ENCODE measurements around the gene GPR176.

Gene GPR176

DNA sequence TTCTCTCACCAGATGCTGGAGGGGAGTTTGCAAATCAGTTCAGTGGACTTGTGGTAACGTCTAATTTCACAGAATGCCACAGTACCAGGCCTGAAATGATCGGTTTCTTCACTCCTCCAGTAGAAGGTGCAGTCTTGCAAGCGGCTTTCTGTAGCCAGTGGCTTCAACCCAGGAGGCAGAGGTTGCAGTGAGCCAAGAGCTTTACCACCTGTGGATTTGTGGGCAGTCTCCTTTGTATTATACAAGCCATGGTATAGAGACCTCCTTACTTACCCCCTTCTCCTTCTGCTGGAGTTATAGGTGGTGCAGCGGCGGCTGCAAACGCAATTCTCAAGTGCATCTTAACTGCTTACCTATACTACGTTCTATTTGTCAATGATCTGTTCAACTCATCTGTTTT lies 31.5 kb upstream of the GPR176 start:
- Histone ChIP-seq H3K4me1 (no peaks in the 10 kb centered on the region), H3K4me3 (no peak overlapping the region), H4K20me1 (no peaks in the 10 kb centered on the region), H3K9me3 (no peaks in the 10 kb centered on the region), H3K27ac (no peak overlapping the region), H3K9ac (no peak overlapping the region), H3K4me2 (no peak overlapping the region), H3K36me3 (peaks cover 78% of the 10 kb centered on the region), H3K27me3 (no peaks in the 10 kb centered on the region)
- TF ChIP-seq Cebpa-rat (IDR thresholded peaks at IDR 0.05) = no peak

DNA sequence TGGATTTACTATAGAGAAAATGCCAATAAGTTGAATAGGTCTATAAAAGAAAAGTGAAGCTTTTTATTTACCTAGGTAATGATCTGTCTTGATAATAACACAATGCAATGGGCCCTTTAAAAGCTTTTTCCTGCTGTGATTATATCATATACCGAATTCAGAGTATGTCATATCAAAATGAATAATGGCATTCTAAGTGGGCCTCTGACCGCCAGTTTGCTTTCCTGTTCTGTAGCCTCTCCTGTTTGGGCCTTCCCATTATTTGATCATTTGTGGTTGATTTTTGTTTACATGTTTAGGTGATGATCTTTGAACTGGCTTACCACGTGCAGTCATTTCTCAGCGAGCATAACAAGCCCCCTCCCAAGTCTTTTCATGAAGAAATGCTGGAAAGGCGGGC lies 28.8 kb upstream of the GPR176 start:
- no peak overlapping the region for H3K4me3 ChIP-seq
- H3K27ac ChIP-seq = no peak overlapping the region
- no peaks in the 10 kb centered on the region for H3K4me1 ChIP-seq
- no peak for TF ChIP-seq Cebpa-rat (IDR thresholded peaks at IDR 0.05)
- peaks cover 79% of the 10 kb centered on the region for H3K36me3 ChIP-seq
- H3K4me2 ChIP-seq = no peak overlapping the region
- H4K20me1 ChIP-seq = no peaks in the 10 kb centered on the region
- H3K9ac ChIP-seq = no peak overlapping the region
- H3K9me3 ChIP-seq = peaks cover 18% of the 10 kb centered on the region
- no peaks in the 10 kb centered on the region for H3K27me3 ChIP-seq

DNA sequence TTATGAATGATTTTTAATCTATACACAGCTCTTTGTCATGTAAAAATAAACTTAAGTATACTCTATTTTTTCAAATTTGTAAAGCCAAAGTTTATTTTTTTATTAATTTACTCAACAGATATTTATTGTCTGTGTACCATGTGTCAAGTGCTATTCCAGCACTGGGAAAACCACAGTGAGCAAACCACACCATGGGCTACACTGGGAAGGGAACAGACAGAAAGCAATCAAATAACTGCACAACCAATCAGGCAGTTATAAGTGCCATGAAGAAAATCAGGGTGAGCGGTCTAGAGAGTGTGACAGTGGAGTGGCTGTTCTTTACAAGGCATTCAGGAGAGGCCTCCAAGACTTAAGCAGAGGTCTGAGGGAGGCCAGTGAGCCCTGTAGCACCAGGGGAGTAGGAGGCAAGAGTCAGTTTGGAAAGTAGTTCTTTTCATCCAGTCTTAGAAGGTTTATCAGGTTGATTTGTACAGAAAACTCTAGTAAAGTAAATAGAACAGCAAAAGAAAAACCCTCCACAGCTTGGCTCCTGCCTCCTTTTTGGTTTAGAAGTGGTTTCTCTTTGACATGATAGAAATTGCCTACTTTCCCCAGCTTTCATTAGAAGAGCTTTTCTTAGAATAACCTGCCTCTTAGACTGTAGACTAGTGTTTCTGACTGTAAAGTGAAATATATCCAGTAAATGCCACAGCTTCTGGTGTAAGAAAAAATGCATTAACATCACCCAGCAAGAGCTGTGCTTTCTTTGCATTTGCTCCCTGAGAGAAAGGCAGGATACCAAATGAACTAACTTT lies 27.5 kb upstream of the GPR176 start:
- H3K36me3 ChIP-seq = peaks cover 80% of the 10 kb centered on the region
- H3K9me3 ChIP-seq = peaks cover 20% of the 10 kb centered on the region
- no peaks in the 10 kb centered on the region for H3K27me3 ChIP-seq
- no peak overlapping the region for H3K4me3 ChIP-seq
- no peak overlapping the region for H3K9ac ChIP-seq
- H3K4me2 ChIP-seq = no peak overlapping the region
- TF ChIP-seq Cebpa-rat (IDR thresholded peaks at IDR 0.05) = no peak
- H4K20me1 ChIP-seq = no peaks in the 10 kb centered on the region
- H3K27ac ChIP-seq = no peak overlapping the region
- H3K4me1 ChIP-seq = no peaks in the 10 kb centered on the region

DNA sequence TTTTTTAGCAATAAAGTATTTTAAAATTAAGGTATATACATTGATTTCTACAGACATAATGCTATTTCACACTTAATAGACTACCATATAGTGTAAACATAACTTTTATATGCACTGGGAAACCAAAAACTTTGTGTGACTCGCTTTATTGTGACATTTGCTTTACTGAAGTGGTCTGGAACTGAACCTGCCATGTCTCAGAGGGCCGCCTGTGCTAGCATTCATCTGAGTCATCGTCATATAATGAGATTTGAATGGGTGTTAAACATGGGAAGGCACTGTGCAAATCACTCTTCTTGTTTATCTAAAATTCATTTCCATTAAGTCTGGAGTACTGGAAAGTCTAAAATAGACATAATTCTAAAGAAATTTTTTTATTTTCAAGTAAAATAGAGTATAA lies 26.8 kb upstream of the GPR176 start:
- no peak overlapping the region for H3K27ac ChIP-seq
- H3K36me3 ChIP-seq = peaks cover 87% of the 10 kb centered on the region
- H4K20me1 ChIP-seq = no peaks in the 10 kb centered on the region
- H3K4me3 ChIP-seq = no peak overlapping the region
- no peaks in the 10 kb centered on the region for H3K4me1 ChIP-seq
- TF ChIP-seq Cebpa-rat (IDR thresholded peaks at IDR 0.05) = no peak
- no peak overlapping the region for H3K4me2 ChIP-seq
- no peaks in the 10 kb centered on the region for H3K27me3 ChIP-seq
- peaks cover 20% of the 10 kb centered on the region for H3K9me3 ChIP-seq
- no peak overlapping the region for H3K9ac ChIP-seq

DNA sequence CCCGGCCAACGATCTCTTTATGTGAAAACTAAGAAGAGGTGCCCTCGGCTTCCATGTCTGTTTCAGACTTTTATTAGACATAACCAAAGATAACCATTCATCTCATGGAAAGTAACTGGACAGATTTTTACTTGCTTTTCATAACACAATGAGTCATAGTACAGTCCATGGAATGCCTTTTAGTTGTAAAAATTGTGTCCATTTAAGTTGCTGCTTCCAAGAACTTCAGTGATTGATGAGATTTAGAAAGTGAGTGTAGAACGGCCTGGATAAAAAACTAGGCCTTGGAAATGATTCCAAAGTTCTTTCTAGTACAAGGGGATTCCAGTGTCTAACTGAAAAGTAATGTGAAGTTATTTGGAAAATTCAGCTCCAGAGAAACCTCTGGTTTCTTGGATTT lies 24.7 kb upstream of the GPR176 start:
- Histone ChIP-seq H3K4me1 (peaks cover 5% of the 10 kb centered on the region; the same call in 1 of the 2 replicates), H3K27ac (no peak overlapping the region), H3K9me3 (peaks cover 20% of the 10 kb centered on the region), H3K36me3 (peaks cover 88% of the 10 kb centered on the region), H4K20me1 (no peaks in the 10 kb centered on the region), H3K9ac (no peak overlapping the region), H3K4me2 (no peak overlapping the region), H3K4me3 (no peak overlapping the region), H3K27me3 (no peaks in the 10 kb centered on the region)
- no peak for TF ChIP-seq Cebpa-rat (IDR thresholded peaks at IDR 0.05)

DNA sequence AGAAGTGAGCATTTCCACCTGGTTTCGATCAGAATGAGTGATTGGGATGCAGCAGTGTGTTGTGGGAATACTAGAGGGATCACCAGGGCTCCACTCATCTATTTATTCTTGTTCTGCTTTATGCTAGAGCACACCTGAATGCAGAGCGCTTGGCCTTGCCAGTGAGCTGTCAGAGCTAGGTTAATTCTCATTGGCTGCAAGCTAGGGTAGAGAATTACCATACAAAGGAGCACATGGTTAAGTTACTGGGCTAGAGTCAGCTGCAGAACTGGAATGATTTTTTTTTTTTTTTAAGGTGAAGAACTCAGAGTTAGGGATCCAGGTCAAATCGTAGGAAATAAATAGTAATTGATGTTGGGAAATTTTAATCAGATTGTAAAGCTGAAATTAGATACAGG lies 22.7 kb upstream of the GPR176 start:
- no peaks in the 10 kb centered on the region for H3K27me3 ChIP-seq
- no peak overlapping the region for H3K4me2 ChIP-seq
- no peak overlapping the region for H3K9ac ChIP-seq
- H3K27ac ChIP-seq = no peak overlapping the region
- H3K9me3 ChIP-seq = peaks cover 20% of the 10 kb centered on the region
- no peak overlapping the region for H3K4me3 ChIP-seq
- TF ChIP-seq Cebpa-rat (IDR thresholded peaks at IDR 0.05) = no peak
- peaks cover 81% of the 10 kb centered on the region for H3K36me3 ChIP-seq
- H3K4me1 ChIP-seq = peaks cover 19% of the 10 kb centered on the region
- no peaks in the 10 kb centered on the region for H4K20me1 ChIP-seq

DNA sequence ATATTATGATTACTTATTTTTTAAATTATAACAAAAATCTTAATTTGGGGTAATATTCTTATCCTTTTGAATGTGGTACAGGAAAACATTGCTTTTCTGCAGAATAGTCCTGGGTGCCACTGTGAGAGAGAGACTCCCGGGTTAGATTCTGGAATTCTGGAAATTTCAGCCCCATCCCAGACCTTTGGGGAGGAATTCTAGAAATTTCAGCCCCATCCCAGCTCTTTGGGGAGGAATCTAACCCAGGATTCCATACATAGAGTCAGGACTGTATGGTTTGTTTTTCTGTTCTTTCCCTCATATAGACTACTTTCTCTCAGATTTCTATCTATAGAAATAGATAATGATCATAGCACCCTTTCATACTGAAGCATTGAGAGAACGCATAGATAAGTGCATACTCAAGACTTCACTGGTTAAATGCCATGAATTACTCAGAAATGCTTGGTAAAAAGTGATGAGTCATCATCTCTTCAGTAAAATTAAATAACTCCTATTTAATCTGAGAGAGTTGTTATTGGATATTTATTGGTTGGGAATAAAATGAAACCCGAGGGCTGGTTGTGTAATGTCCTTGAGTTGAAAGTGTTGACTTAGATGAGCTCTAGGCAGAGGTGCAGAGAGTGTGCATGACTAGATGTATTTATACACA lies 22.2 kb upstream of the GPR176 start:
- Histone ChIP-seq H3K9me3 (peaks cover 20% of the 10 kb centered on the region), H3K4me2 (no peak overlapping the region), H3K4me1 (peaks cover 19% of the 10 kb centered on the region), H3K27me3 (no peaks in the 10 kb centered on the region), H3K27ac (no peak overlapping the region), H4K20me1 (no peaks in the 10 kb centered on the region), H3K4me3 (no peak overlapping the region), H3K9ac (no peak overlapping the region), H3K36me3 (peaks cover 78% of the 10 kb centered on the region)
- TF ChIP-seq Cebpa-rat (IDR thresholded peaks at IDR 0.05) = no peak

DNA sequence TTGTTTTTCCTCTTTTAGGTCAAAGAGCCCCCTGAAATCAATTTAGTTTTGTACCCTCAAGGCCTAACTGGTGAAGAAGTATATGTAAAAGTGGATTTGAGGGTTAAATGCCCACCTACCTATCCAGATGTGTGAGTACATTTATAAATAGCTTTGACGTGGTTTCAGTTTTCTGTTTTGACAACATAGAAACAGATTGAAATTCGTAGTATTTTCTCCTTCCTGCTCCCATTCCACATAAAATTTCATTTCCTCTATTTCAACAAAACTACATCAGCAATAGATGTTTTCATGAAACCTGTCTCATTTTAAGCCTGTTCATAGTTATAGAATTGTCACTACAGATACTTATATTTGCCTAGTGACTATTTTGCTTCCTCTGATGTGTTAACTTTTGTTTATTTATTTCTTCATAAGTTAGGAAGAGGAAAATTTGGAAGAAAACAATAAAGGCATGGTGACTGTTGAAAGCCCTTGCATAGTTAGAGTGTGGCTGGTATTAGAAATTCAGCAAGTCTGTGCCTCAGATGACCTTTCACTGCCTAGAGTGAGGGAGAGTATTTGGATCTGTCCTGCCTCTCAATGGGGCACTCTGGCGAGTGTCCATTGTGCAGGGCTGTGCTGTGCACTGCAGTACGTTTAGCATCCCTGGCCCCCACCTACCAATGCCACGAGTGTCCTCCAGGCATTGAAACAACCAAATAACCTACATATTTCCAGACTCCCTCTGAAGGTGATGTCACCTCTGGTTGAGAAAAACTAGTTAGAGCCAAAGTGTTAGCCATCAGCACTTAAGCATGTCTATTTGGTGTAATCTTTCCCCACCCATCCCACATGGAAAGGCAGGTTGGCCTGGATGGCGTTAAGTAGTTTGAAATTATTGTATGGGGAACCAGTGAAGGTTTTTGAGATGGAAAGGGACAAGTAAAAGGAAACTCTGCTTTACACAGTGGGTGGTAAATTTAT lies 19.7 kb upstream of the GPR176 start:
- H3K4me3 ChIP-seq = no peak overlapping the region

DNA sequence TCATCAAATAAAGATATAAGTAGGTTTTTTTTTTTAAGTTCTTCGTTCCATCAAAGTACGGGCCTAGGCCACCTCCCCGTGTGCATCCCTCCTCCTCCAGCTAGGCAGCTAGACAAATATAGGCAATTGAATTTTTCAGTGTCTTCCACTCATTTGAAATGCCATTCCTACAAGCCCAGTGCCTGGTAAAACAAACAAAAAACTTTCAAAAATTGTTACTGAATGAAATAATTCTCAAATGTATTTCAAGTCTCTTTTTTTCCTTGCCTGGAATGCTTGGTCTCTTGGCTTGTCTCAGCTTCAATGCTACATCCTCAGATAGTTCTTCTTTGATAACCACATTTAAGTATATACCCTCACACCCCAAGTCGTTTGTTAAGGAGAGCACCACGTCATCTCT lies 17.6 kb upstream of the GPR176 start:
- no peak overlapping the region for H3K4me3 ChIP-seq
- no peak overlapping the region for H3K4me2 ChIP-seq
- no peaks in the 10 kb centered on the region for H3K9me3 ChIP-seq
- no peak overlapping the region for H3K9ac ChIP-seq
- H3K36me3 ChIP-seq = peaks cover 33% of the 10 kb centered on the region
- TF ChIP-seq Cebpa-rat (IDR thresholded peaks at IDR 0.05) = no peak
- H4K20me1 ChIP-seq = no peaks in the 10 kb centered on the region
- H3K27me3 ChIP-seq = no peaks in the 10 kb centered on the region
- peaks cover 51% of the 10 kb centered on the region for H3K4me1 ChIP-seq
- no peak overlapping the region for H3K27ac ChIP-seq

More for the DNA sequence above, 19.7 kb upstream of the GPR176 start:
- Histone ChIP-seq H3K9me3 (peaks cover 9% of the 10 kb centered on the region; the same call in 1 of the 2 replicates), H3K4me1 (peaks cover 40% of the 10 kb centered on the region), H3K9ac (no peak overlapping the region), H3K27ac (peak overlapping the region; percentile 16; the same call in 1 of the 2 replicates), H3K4me2 (peak overlapping the region; percentile 40), H4K20me1 (no peaks in the 10 kb centered on the region), H3K27me3 (no peaks in the 10 kb centered on the region), H3K36me3 (peaks cover 54% of the 10 kb centered on the region)
- TF ChIP-seq Cebpa-rat (IDR thresholded peaks at IDR 0.05) = no peak
